Liver (tissue), 3 donors: ENCODE measurements around the gene TRMT11.

Source experiments
- EGR1 ChIP-seq, 2 donors: IDR thresholded peaks; 2 replicates each; pipeline ENCODE4 v1.6.1; 2016 to 2018; ENCODE audit warnings: antibody characterized with exemption in 2 of 2, low read depth in 2 of 2
- GABPA ChIP-seq, 2 donors: IDR thresholded peaks in 1 of 2; conservative IDR thresholded peaks in 1 of 2; 2 replicates each; pipeline ENCODE4 v1.6.1; 2016; ENCODE audit warnings: antibody characterized with exemption in 2 of 2, mild to moderate bottlenecking in 1 of 2, moderate library complexity in 1 of 2
- JUND ChIP-seq, 2 donors: IDR thresholded peaks; 2 replicates each; pipeline ENCODE4 v1.6.1; 2016; ENCODE audit warnings: antibody characterized with exemption in 2 of 2
- RAD21 ChIP-seq, 2 donors: IDR thresholded peaks; 2 replicates each; pipeline ENCODE4 v1.6.1; 2016; ENCODE audit warnings: antibody characterized with exemption in 2 of 2, mild to moderate bottlenecking in 2 of 2
- RXRA ChIP-seq, 2 donors: IDR thresholded peaks; 2 replicates each; pipeline ENCODE4 v1.6.1; 2017 to 2018; ENCODE audit warnings: antibody characterized with exemption in 2 of 2, mild to moderate bottlenecking in 1 of 2
- SP1 ChIP-seq: IDR thresholded peaks from 2 replicates; pipeline ENCODE4 v1.6.1; 2018; ENCODE audit warnings: antibody characterized with exemption, mild to moderate bottlenecking
- TAF1 ChIP-seq: conservative IDR thresholded peaks from 2 replicates; pipeline ENCODE4 v1.6.1; 2016; ENCODE audit warnings: antibody characterized with exemption, mild to moderate bottlenecking
- YY1 ChIP-seq: IDR thresholded peaks from 2 replicates; pipeline ENCODE4 v1.6.1; 2016; ENCODE audit warnings: antibody characterized with exemption, mild to moderate bottlenecking
- TF ChIP-seq, protein P1 (sequence below): IDR thresholded peaks from 2 replicates; pipeline ENCODE4 v1.6.1; 2016; ENCODE audit warnings: antibody characterized with exemption, mild to moderate bottlenecking
- TF ChIP-seq, protein P2 (sequence below): fragments of 150-350 bp; IDR thresholded peaks from 2 replicates; pipeline ENCODE4 v1.5.1; 2017; ENCODE audit warnings: improper control_type of control experiment, low read depth, low read length; ENCODE audit not compliant: missing input control
- TF ChIP-seq, protein P3 (sequence below): IDR thresholded peaks from 2 replicates; pipeline ENCODE4 v1.6.1; 2016; ENCODE audit warnings: antibody characterized with exemption
- TF ChIP-seq, protein P4 (sequence below): IDR thresholded peaks from 2 replicates; pipeline ENCODE4 v1.6.1; 2016; ENCODE audit warnings: antibody characterized with exemption
- donor health status: healthy.
- donor health status: healthy.

DNA sequence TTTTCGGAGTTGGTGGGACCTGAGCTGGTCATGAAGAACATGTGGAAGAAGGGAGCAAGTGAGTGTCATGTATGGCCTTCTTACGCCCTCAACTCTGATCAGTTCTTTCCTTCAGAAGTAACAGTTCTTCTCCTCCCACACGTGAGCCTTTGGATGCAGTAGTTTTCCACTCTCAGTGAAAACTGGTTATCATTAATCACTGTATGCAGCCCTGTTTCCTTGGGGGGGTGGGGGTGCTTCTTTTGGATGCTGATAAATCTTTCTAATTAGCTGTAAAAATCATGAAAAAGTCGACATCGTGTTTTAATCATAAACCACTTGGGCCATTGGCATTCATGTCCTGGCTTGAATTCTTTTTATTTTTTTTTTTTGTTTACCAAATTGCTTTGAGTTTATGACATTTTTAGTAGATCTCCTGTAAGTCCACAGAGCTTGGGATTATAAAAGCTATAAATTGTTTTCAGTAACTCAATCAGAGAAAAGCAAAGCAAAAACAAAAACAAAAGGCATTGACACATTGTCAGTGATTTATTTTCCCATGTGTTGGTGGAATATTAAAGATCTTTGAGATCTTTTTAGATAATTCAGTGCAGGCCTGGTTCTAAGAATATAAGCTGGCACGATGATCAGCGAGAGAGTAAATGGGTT is 84.8 kb downstream of the TRMT11 start:
- TF ChIP-seq, protein P1, sequence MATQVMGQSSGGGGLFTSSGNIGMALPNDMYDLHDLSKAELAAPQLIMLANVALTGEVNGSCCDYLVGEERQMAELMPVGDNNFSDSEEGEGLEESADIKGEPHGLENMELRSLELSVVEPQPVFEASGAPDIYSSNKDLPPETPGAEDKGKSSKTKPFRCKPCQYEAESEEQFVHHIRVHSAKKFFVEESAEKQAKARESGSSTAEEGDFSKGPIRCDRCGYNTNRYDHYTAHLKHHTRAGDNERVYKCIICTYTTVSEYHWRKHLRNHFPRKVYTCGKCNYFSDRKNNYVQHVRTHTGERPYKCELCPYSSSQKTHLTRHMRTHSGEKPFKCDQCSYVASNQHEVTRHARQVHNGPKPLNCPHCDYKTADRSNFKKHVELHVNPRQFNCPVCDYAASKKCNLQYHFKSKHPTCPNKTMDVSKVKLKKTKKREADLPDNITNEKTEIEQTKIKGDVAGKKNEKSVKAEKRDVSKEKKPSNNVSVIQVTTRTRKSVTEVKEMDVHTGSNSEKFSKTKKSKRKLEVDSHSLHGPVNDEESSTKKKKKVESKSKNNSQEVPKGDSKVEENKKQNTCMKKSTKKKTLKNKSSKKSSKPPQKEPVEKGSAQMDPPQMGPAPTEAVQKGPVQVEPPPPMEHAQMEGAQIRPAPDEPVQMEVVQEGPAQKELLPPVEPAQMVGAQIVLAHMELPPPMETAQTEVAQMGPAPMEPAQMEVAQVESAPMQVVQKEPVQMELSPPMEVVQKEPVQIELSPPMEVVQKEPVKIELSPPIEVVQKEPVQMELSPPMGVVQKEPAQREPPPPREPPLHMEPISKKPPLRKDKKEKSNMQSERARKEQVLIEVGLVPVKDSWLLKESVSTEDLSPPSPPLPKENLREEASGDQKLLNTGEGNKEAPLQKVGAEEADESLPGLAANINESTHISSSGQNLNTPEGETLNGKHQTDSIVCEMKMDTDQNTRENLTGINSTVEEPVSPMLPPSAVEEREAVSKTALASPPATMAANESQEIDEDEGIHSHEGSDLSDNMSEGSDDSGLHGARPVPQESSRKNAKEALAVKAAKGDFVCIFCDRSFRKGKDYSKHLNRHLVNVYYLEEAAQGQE, result no peak
- TF ChIP-seq, protein P2, sequence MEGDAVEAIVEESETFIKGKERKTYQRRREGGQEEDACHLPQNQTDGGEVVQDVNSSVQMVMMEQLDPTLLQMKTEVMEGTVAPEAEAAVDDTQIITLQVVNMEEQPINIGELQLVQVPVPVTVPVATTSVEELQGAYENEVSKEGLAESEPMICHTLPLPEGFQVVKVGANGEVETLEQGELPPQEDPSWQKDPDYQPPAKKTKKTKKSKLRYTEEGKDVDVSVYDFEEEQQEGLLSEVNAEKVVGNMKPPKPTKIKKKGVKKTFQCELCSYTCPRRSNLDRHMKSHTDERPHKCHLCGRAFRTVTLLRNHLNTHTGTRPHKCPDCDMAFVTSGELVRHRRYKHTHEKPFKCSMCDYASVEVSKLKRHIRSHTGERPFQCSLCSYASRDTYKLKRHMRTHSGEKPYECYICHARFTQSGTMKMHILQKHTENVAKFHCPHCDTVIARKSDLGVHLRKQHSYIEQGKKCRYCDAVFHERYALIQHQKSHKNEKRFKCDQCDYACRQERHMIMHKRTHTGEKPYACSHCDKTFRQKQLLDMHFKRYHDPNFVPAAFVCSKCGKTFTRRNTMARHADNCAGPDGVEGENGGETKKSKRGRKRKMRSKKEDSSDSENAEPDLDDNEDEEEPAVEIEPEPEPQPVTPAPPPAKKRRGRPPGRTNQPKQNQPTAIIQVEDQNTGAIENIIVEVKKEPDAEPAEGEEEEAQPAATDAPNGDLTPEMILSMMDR, result no peak
- TF ChIP-seq RAD21 (IDR thresholded peaks at IDR 0.05), result no peak
- no peak for TF ChIP-seq GABPA (IDR thresholded peaks at IDR 0.05 in 1 of 2, conservative IDR thresholded peaks at IDR 0.05 in 1 of 2)
- no peak for TF ChIP-seq SP1
- no peak for TF ChIP-seq YY1
- TF ChIP-seq, protein P3, sequence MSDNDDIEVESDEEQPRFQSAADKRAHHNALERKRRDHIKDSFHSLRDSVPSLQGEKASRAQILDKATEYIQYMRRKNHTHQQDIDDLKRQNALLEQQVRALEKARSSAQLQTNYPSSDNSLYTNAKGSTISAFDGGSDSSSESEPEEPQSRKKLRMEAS, result no peak
- TF ChIP-seq TAF1, result no peak
- no peak for TF ChIP-seq RXRA (IDR thresholded peaks at IDR 0.05)
- no peak for TF ChIP-seq EGR1 (IDR thresholded peaks at IDR 0.05; ENCODE audit: low read depth in 2 of 2)
- TF ChIP-seq, protein P4, sequence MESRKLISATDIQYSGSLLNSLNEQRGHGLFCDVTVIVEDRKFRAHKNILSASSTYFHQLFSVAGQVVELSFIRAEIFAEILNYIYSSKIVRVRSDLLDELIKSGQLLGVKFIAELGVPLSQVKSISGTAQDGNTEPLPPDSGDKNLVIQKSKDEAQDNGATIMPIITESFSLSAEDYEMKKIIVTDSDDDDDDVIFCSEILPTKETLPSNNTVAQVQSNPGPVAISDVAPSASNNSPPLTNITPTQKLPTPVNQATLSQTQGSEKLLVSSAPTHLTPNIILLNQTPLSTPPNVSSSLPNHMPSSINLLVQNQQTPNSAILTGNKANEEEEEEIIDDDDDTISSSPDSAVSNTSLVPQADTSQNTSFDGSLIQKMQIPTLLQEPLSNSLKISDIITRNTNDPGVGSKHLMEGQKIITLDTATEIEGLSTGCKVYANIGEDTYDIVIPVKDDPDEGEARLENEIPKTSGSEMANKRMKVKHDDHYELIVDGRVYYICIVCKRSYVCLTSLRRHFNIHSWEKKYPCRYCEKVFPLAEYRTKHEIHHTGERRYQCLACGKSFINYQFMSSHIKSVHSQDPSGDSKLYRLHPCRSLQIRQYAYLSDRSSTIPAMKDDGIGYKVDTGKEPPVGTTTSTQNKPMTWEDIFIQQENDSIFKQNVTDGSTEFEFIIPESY, result no peak
- no peak for TF ChIP-seq JUND (IDR thresholded peaks at IDR 0.05)
